ENCODE measurements around the gene ENPP4. TPM values are rescaled to one million over a fixed set of nuclear protein-coding genes. Genes with fewer than 3 reads are reported as not detected.
"Not testable (repeated sequence)": the region's sequence is repeated elsewhere in the genome, so short reads cannot be mapped to it uniquely, and the experiment has no call there.

The ENPP4 gene
- 1 to 10 TPM; 2.9 to 4.6 TPM for total RNA-seq
- 14.5 to 15.1 reads per million in 2 donors for total RNA-seq

DNA sequence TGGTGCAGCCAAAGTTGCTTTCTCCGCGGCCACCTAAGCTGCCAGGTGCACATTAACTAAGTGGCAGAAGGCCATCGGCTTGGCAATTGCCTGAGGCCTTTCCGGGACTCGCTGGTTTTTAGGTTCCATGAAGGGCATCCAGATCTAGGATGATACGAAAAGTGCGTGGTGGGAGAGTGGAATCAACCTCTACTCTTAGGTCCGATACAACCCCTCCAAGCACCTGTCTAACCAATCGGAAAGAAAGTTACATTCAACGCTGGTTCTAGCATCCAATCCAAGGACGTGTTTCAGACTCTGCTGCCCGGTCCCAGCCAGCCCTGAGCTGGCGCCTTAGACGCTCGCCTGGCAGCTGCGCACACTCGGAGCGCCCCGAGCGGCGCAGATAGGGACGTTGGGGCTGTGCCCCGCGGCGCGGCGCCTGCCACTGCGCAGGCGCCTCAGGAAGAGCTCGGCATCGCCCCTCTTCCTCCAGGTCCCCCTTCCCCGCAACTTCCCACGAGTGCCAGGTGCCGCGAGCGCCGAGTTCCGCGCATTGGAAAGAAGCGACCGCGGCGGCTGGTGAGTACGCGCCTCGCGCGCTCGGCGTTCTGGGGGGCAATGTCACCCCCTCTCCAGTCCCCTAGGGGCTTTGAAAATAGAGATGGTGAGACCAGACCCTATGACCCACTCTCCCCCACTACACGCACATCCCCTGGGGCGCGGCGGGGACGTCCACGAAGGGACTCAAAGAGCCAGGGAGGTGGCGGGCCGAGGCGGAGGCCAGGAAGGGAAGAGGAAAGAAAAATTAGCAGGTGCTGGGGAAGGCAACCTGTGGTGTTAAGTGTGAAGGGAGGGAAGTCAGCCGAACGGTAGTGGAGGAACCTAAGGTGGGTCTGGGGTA, at the start of gene ENPP4:
Gene ENPP4, plus strand, starts transcription at position 361 of the 883 bp plus-strand sequence. CDS start 9,595 bp downstream, outside the sequence.
- Mint-ChIP-seq H3K4me1 (peaks cover 35% of the 10 kb centered on the region), H3K36me3 (ENCODE audit: low read depth) (no peaks in the 10 kb centered on the region), H3K27ac (peak within 1 kb of the TSS; percentile 95), H3K27me3 (no peaks in the 10 kb centered on the region), H3K4me3 (peak within 1 kb of the TSS; percentile 98)
- DNase-seq (peak; percentile 76 to 93 (median 88)), ATAC-seq (peak; percentile 100)
- H3K9me3 ChIP-seq (ENCODE audit: control insufficient read depth, low read length, poor library complexity, severe bottlenecking), result no peaks in the 10 kb centered on the region

GRCh38 chr6:46080111-46080510, 49.7 kb upstream of the ENPP4 start:
- Mint-ChIP-seq H3K27me3 (peaks cover 7% of the 10 kb centered on the region), H3K4me1 (peaks cover 4% of the 10 kb centered on the region), H3K36me3 (ENCODE audit: low read depth) (no peaks in the 10 kb centered on the region), H3K27ac (no peak overlapping the region), H3K4me3 (no peak overlapping the region)
- ATAC-seq (no peak), DNase-seq (no peak)
- H3K9me3 ChIP-seq (ENCODE audit: control insufficient read depth, low read length, poor library complexity, severe bottlenecking), result no peaks in the 10 kb centered on the region

DNA sequence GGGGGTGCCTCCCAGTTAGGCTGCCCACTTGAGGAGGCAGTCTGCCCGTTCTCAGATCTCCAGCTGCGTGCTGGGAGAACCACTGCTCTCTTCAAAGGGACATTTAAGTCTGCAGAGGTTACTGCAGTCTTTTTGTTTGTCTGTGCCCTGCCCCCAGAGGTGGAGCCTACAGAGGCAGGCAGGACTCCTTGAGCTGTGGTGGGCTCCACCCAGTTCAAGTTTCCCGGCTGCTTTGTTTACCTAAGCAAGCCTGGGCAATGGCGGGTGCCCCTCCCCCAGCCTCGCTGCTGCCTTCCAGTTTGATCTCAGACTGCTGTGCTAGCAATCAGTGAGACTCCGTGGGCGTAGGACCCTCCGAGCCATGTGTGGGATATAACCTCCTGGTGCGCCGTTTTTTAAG, 44.1 kb upstream of the ENPP4 start:
- H3K27ac Mint-ChIP-seq; H3K4me1 Mint-ChIP-seq; H3K36me3 Mint-ChIP-seq (ENCODE audit: low read depth); H3K9me3 ChIP-seq (ENCODE audit: control insufficient read depth, low read length, poor library complexity, severe bottlenecking); DNase-seq; H3K4me3 Mint-ChIP-seq; ATAC-seq: not testable (repeated sequence)
- peaks cover 35% of the 10 kb centered on the region for H3K27me3 Mint-ChIP-seq

GRCh38 chr6:46090115-46091079, 39.4 kb upstream of the ENPP4 start:
- H3K9me3 ChIP-seq (ENCODE audit: control insufficient read depth, low read length, poor library complexity, severe bottlenecking), result peaks cover 4% of the 10 kb centered on the region
- no peak overlapping the region for H3K27ac Mint-ChIP-seq
- DNase-seq (peak in 2 of 3 donors; percentile 12 to 35), ATAC-seq (peak; percentile 54)
- no peak overlapping the region for H3K4me3 Mint-ChIP-seq
- H3K36me3 Mint-ChIP-seq (ENCODE audit: low read depth), result peaks cover 7% of the 10 kb centered on the region
- peaks cover 7% of the 10 kb centered on the region for H3K4me1 Mint-ChIP-seq
- H3K27me3 Mint-ChIP-seq, result peaks cover 65% of the 10 kb centered on the region

GRCh38 chr6:46091080-46091478, 38.7 kb upstream of the ENPP4 start:
- Mint-ChIP-seq H3K4me3 (no peak overlapping the region), H3K27me3 (peaks cover 61% of the 10 kb centered on the region), H3K4me1 (peaks cover 7% of the 10 kb centered on the region), H3K27ac (no peak overlapping the region), H3K36me3 (ENCODE audit: low read depth) (peaks cover 6% of the 10 kb centered on the region)
- ATAC-seq (no peak), DNase-seq (no peak)
- H3K9me3 ChIP-seq (ENCODE audit: control insufficient read depth, low read length, poor library complexity, severe bottlenecking), result peaks cover 4% of the 10 kb centered on the region

GRCh38 chr6:46095251-46095650, 34.5 kb upstream of the ENPP4 start:
- H3K9me3 ChIP-seq (ENCODE audit: control insufficient read depth, low read length, poor library complexity, severe bottlenecking), result peaks cover 4% of the 10 kb centered on the region
- Mint-ChIP-seq H3K4me3 (no peak overlapping the region), H3K4me1 (peaks cover 4% of the 10 kb centered on the region), H3K27ac (no peak overlapping the region), H3K36me3 (ENCODE audit: low read depth) (no peaks in the 10 kb centered on the region), H3K27me3 (peaks cover 30% of the 10 kb centered on the region)
- DNase-seq (no peak), ATAC-seq (no peak)

DNA sequence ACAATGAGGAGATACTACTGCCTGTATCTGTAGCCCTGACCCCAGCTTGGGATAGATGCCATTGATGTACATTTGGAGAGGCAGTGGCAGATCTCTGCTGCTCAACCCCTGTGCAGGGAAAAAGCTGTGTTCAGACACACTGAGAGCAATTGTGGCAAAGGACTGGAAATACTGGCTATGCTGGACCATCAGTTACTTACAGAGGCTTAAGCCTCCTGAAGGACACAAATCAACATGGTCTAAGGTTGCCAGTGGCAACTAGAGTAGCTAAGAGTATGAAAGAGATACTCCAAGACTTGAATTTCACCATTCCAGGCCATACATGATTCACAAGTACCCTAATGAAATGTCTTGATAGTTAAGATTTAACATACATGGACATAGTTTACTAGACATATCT, 32.4 kb upstream of the ENPP4 start:
- Mint-ChIP-seq H3K27ac (no peak overlapping the region), H3K36me3 (ENCODE audit: low read depth) (no peaks in the 10 kb centered on the region), H3K4me1 (peaks cover 2% of the 10 kb centered on the region), H3K4me3 (no peak overlapping the region), H3K27me3 (peaks cover 16% of the 10 kb centered on the region)
- ATAC-seq (no peak), DNase-seq (no peak)
- peaks cover 4% of the 10 kb centered on the region for H3K9me3 ChIP-seq (ENCODE audit: control insufficient read depth, low read length, poor library complexity, severe bottlenecking)

DNA sequence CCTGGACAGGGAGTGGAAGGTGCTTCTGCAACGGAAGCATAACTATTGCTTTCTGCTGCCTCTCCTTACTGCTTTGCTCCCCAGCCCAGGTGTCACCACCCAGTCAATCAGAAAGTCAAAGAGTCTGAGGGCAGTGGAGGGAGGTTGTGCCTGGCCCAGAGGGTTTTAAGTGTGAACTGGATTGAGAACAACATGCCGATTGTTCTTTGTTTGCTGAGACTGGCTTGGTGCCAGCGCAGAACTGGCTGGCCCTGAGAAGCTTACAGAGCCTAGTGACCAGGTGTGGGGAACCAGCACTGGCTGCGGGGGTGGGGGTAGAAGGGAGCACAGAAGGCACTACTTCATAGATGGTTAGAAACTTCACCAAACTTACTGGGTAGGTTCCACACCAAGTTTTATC, 31.1 kb upstream of the ENPP4 start:
- Mint-ChIP-seq H3K36me3 (ENCODE audit: low read depth) (no peaks in the 10 kb centered on the region), H3K4me1 (peaks cover 4% of the 10 kb centered on the region), H3K27me3 (peaks cover 3% of the 10 kb centered on the region), H3K27ac (no peak overlapping the region), H3K4me3 (no peak overlapping the region)
- peaks cover 4% of the 10 kb centered on the region for H3K9me3 ChIP-seq (ENCODE audit: control insufficient read depth, low read length, poor library complexity, severe bottlenecking)
- ATAC-seq, result no peak
- DNase-seq, result no peak

- no peak for DNase-seq
- Mint-ChIP-seq H3K27me3 (no peaks in the 10 kb centered on the region), H3K4me1 (peaks cover 10% of the 10 kb centered on the region), H3K27ac (no peak overlapping the region), H3K4me3 (no peak overlapping the region), H3K36me3 (ENCODE audit: low read depth) (no peaks in the 10 kb centered on the region)
- H3K9me3 ChIP-seq (ENCODE audit: control insufficient read depth, low read length, poor library complexity, severe bottlenecking), result peaks cover 4% of the 10 kb centered on the region
- no peak for ATAC-seq
Measured at GRCh38 chr6:46099952-46100351, 29.8 kb upstream of the ENPP4 start.

DNA sequence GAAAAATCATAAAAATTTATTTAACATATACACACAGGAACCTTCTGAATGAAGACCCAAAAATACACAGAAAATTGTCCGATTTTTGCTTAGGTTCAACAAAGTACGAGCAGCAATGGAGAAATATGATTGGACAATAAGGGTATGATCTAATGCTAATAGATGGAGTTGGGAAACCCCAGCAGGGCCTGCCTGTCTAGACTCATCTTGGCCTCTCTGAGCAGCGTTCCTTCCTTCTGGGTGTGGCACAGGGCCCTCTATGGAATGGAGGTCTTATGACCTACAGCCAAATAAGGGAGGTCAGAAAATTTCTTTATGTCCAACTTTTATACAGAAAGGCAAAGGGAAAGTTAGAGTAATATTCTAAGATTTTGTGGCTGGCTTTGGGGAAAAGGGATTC, 27.7 kb upstream of the ENPP4 start:
- H3K4me1 Mint-ChIP-seq, result peaks cover 10% of the 10 kb centered on the region
- no peaks in the 10 kb centered on the region for H3K27me3 Mint-ChIP-seq
- H3K27ac Mint-ChIP-seq, result no peak overlapping the region
- DNase-seq (no peak), ATAC-seq (no peak)
- H3K36me3 Mint-ChIP-seq (ENCODE audit: low read depth), result no peaks in the 10 kb centered on the region
- H3K9me3 ChIP-seq (ENCODE audit: control insufficient read depth, low read length, poor library complexity, severe bottlenecking), result no peaks in the 10 kb centered on the region
- no peak overlapping the region for H3K4me3 Mint-ChIP-seq

DNA sequence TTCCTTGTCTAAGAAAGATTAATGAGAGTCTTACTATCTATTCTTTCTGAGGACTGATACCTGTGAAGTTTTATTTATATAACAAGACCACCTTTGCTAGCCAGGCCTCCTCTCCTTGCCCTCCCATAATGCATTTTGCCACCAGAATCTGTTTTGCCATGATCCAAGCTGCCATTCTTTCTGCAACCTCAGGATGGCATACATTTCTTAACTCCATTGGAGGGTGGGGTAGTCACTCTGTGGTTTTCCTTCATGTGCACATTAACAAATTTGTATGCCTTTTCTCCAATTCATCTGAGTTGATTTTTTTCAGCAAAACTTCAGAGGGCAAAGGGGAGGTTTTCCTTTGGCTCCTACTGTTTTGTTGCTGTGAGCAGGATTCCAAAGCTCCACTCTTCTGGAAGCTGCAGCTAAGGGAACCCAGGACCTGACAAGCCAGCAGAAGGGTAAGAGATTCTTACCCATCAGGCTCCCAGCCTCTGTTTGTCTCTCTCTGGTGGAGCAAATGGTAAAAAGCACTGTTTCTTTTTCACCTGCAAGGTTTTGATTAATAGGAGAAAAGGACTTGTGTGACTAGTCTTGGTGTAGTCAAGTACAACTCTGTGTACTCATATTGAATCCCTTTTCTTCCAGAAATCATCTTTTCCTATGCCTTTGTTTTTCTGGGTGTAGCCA, 26.2 kb upstream of the ENPP4 start:
- Mint-ChIP-seq H3K4me3 (no peak overlapping the region), H3K27ac (no peak overlapping the region), H3K36me3 (ENCODE audit: low read depth) (no peaks in the 10 kb centered on the region), H3K27me3 (no peaks in the 10 kb centered on the region), H3K4me1 (peaks cover 10% of the 10 kb centered on the region)
- no peak for ATAC-seq
- DNase-seq, result no peak
- H3K9me3 ChIP-seq (ENCODE audit: control insufficient read depth, low read length, poor library complexity, severe bottlenecking), result peaks cover 3% of the 10 kb centered on the region

DNA sequence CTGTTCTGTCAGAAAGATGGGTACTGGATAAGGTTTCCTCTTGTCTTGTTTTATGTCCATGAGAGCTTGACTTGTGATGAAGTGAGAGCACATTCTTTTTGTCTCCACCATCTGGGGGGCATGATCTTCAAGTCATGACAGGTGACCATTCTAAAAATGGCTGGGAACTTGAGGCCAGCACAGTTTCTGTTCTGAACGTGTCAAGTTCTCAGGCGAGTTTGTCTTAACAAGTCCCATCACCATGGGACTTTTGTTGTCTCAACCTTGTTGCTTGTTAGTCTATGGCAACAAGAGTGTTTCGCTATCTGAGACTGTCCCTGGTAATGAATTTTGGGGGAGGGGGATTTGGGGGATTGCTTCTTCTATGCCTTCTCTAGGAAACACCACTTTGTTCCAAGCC, 25.6 kb upstream of the ENPP4 start:
- H3K9me3 ChIP-seq (ENCODE audit: control insufficient read depth, low read length, poor library complexity, severe bottlenecking), result peaks cover 3% of the 10 kb centered on the region
- Mint-ChIP-seq H3K27me3 (no peaks in the 10 kb centered on the region), H3K36me3 (ENCODE audit: low read depth) (no peaks in the 10 kb centered on the region), H3K4me3 (no peak overlapping the region), H3K4me1 (peaks cover 10% of the 10 kb centered on the region), H3K27ac (no peak overlapping the region)
- no peak for DNase-seq
- no peak for ATAC-seq

- ATAC-seq, result no peak
- H3K27me3 Mint-ChIP-seq, result no peaks in the 10 kb centered on the region
- no peak overlapping the region for H3K27ac Mint-ChIP-seq
Measured at GRCh38 chr6:46105568-46105967, 24.2 kb upstream of the ENPP4 start.

More at GRCh38 chr6:46105568-46105967, 24.2 kb upstream of the ENPP4 start:
- no peak overlapping the region for H3K4me3 Mint-ChIP-seq
- no peaks in the 10 kb centered on the region for H3K36me3 Mint-ChIP-seq (ENCODE audit: low read depth)
- peaks cover 3% of the 10 kb centered on the region for H3K9me3 ChIP-seq (ENCODE audit: control insufficient read depth, low read length, poor library complexity, severe bottlenecking)
- DNase-seq, result no peak
- H3K4me1 Mint-ChIP-seq, result peaks cover 10% of the 10 kb centered on the region

All from T-helper 17 cell (primary cell).